Chondrocyte (in vitro differentiated cells): Measurements from ENCODE around the gene CALM1. TPM values are rescaled to one million over a fixed set of nuclear protein-coding genes. Genes with fewer than 3 reads are reported as not detected.
A peak's percentile ranks its signal among the peaks of the same experiment; 100 is the strongest.

Source experiments
- DNase-seq: peaks from one replicate; pipeline ENCODE4 v3.0.0; 2021; ENCODE audit warnings: mixed read lengths, low spot score
- H3K27ac Mint-ChIP-seq: one replicate; pipeline ENCODE4 v1.8.0; 2021; ENCODE audit warnings: mild to moderate bottlenecking, moderate library complexity, mixed read lengths; ENCODE audit not compliant: unreplicated experiment
- H3K27me3 Mint-ChIP-seq: 2 replicates; pipeline ENCODE4 v1.8.0; 2021; ENCODE audit warnings: low read depth, mixed read lengths
- H3K36me3 Mint-ChIP-seq: 2 replicates; pipeline ENCODE4 v1.8.0; 2021; ENCODE audit warnings: low read depth, mixed read lengths
- H3K4me1 Mint-ChIP-seq: 2 replicates; pipeline ENCODE4 v1.8.0; 2021; ENCODE audit warnings: low read depth, mild to moderate bottlenecking, mixed read lengths
- H3K4me3 Mint-ChIP-seq: one replicate; pipeline ENCODE4 v1.8.0; 2021; ENCODE audit warnings: mild to moderate bottlenecking, moderate library complexity, mixed read lengths; ENCODE audit not compliant: unreplicated experiment
- H3K9me3 Mint-ChIP-seq: 2 replicates; pipeline ENCODE4 v1.8.0; 2021; ENCODE audit warnings: low read depth, mixed read lengths
- CTCF ChIP-seq: fragments of 200-600 bp; sonication (generic); IDR thresholded peaks from 2 replicates; pipeline ENCODE4 v1.5.0; 2021; ENCODE audit warnings: antibody characterized with exemption, mild to moderate bottlenecking, moderate library complexity
- total RNA-seq: library from RNA; stranded (reverse); gene quantifications from 3 replicates; pipeline ENCODE4 v1.2.1, GENCODE V29; 2021

Gene CALM1
- total RNA-seq, 1 donor from 2014 or later: 273 TPM

GRCh38 chr14:90405101-90405500, 8.3 kb downstream of the CALM1 start:
- no peak for TF ChIP-seq CTCF
- H3K36me3 Mint-ChIP-seq: peaks cover 47% of the 10 kb centered on the region
- no peaks in the 10 kb centered on the region for H3K9me3 Mint-ChIP-seq
- DNase-seq: no peak
- H3K27me3 Mint-ChIP-seq: no peaks in the 10 kb centered on the region
- H3K4me3 Mint-ChIP-seq: no peak overlapping the region
- no peak overlapping the region for H3K27ac Mint-ChIP-seq
- peaks cover 56% of the 10 kb centered on the region for H3K4me1 Mint-ChIP-seq

GRCh38 chr14:90405755-90406154, 8.9 kb downstream of the CALM1 start:
- peaks cover 54% of the 10 kb centered on the region for H3K4me1 Mint-ChIP-seq
- no peak for DNase-seq
- H3K36me3 Mint-ChIP-seq: peaks cover 43% of the 10 kb centered on the region
- H3K27me3 Mint-ChIP-seq: no peaks in the 10 kb centered on the region
- no peak overlapping the region for H3K27ac Mint-ChIP-seq
- no peak overlapping the region for H3K4me3 Mint-ChIP-seq
- H3K9me3 Mint-ChIP-seq: no peaks in the 10 kb centered on the region
- TF ChIP-seq CTCF: no peak

- no peak for TF ChIP-seq CTCF
- Mint-ChIP-seq H3K27me3 (no peaks in the 10 kb centered on the region), H3K4me3 (no peak overlapping the region), H3K4me1 (peaks cover 49% of the 10 kb centered on the region), H3K27ac (no peak overlapping the region), H3K9me3 (no peaks in the 10 kb centered on the region), H3K36me3 (peaks cover 39% of the 10 kb centered on the region)
- no peak for DNase-seq
Measured at GRCh38 chr14:90406384-90406798, 9.6 kb downstream of the CALM1 start.

GRCh38 chr14:90407230-90407629, 10.4 kb downstream of the CALM1 start:
- Mint-ChIP-seq H3K36me3 (peaks cover 33% of the 10 kb centered on the region), H3K4me1 (peaks cover 55% of the 10 kb centered on the region), H3K27ac (no peak overlapping the region), H3K4me3 (no peak overlapping the region), H3K9me3 (no peaks in the 10 kb centered on the region), H3K27me3 (no peaks in the 10 kb centered on the region)
- no peak for DNase-seq
- no peak for TF ChIP-seq CTCF

- Mint-ChIP-seq H3K4me1 (peaks cover 55% of the 10 kb centered on the region), H3K4me3 (no peak overlapping the region), H3K36me3 (peaks cover 21% of the 10 kb centered on the region), H3K9me3 (no peaks in the 10 kb centered on the region), H3K27me3 (no peaks in the 10 kb centered on the region), H3K27ac (peak overlapping the region; percentile 86)
- DNase-seq: no peak
- TF ChIP-seq CTCF: no peak
Measured at GRCh38 chr14:90408713-90409112, 11.9 kb downstream of the CALM1 start.
